GM21786 (cell line): ENCODE measurements around the gene ICAM1.
A peak's percentile ranks its signal among the peaks of the same experiment; 100 is the strongest.

Experiments used
- ATAC-seq: cut with Tn5 transposase; IDR thresholded peaks from one replicate; pipeline ENCODE4 v1.9.1; 2021; ENCODE audit not compliant: unreplicated experiment

The ICAM1 gene

GRCh38 chr19:10321417-10321797, 50.5 kb downstream of the ICAM1 start:
- ATAC-seq, result no peak

- ATAC-seq, result no peak
Observed at GRCh38 chr19:10321874-10322835, 51.2 kb downstream of the ICAM1 start.

GRCh38 chr19:10325732-10326131, 54.8 kb downstream of the ICAM1 start:
- ATAC-seq, result no peak

GRCh38 chr19:10327793-10328192, 56.9 kb downstream of the ICAM1 start:
- ATAC-seq, result no peak

GRCh38 chr19:10328558-10329429, 57.9 kb downstream of the ICAM1 start:
- no peak for ATAC-seq

- no peak for ATAC-seq
Observed at GRCh38 chr19:10329555-10329954, 58.6 kb downstream of the ICAM1 start.

GRCh38 chr19:10332158-10332964, 61.4 kb downstream of the ICAM1 start:
- no peak for ATAC-seq

- peak; percentile 86 for ATAC-seq
Observed at GRCh38 chr19:10332965-10333757, 62.2 kb downstream of the ICAM1 start, which contains the start of gene RAVER1. Gene RAVER1 (minus strand): TSS chr19:10333529. CDS start chr19:10333507, 22 bp downstream.

- no peak for ATAC-seq
Observed at GRCh38 chr19:10333758-10334587, 63.1 kb downstream of the ICAM1 start.

GRCh38 chr19:10334588-10335351, 63.9 kb downstream of the ICAM1 start:
- no peak for ATAC-seq

- no peak for ATAC-seq
Observed at GRCh38 chr19:10335352-10335985, 64.5 kb downstream of the ICAM1 start.
